ENCODE data around the gene CHST2.

The CHST2 gene

DNA sequence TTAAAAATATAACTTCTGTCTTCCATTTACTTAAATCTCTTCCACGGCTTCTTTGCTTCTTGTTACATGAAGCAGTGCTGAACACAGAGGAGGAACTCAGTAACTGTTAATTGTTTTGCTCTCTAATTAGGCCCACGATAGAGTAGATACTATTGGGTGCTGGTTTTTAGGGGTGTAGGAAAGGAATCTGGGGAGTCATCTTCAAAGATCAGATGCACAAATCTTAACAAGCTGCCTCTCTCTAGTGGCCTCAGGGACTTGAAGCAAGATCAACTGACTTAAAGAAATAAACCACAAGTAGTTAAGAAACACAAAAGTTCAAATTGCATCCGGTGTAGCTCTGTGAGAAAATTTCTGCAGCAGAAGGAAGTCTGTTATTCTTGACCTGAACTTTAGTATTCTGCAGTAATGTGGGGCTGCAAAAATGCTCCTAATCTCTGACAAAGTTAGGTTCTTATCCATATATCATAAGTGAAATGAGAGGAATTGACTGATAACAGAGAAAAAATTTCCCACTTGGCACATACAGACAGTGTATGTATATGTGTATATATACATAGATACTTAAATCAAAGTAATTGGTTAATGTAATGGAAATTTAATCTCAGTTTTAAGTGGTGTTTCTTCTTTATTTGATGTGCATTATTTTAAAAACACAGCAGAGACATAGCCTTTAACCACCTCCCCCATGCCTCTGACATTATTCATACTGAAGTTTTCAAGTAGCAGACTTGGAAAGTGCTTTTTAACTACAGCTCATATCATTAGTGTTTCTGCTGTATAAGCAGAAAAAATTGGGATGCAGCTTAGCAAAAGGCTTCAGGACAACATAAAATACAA, 51.8 kb downstream of the CHST2 start:
- TF ChIP-seq, protein P1, sequence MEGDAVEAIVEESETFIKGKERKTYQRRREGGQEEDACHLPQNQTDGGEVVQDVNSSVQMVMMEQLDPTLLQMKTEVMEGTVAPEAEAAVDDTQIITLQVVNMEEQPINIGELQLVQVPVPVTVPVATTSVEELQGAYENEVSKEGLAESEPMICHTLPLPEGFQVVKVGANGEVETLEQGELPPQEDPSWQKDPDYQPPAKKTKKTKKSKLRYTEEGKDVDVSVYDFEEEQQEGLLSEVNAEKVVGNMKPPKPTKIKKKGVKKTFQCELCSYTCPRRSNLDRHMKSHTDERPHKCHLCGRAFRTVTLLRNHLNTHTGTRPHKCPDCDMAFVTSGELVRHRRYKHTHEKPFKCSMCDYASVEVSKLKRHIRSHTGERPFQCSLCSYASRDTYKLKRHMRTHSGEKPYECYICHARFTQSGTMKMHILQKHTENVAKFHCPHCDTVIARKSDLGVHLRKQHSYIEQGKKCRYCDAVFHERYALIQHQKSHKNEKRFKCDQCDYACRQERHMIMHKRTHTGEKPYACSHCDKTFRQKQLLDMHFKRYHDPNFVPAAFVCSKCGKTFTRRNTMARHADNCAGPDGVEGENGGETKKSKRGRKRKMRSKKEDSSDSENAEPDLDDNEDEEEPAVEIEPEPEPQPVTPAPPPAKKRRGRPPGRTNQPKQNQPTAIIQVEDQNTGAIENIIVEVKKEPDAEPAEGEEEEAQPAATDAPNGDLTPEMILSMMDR (IDR thresholded peaks at IDR 0.05; ENCODE audit: low read depth, low read length, missing control alignments), result no peak
- in situ Hi-C loops (cut with HindIII; ENCODE audit: low sequenced_read_pairs), result no loop called here
- no peak for DNase-seq (ENCODE audit: low read depth)
- H3K4me3 ChIP-seq (ENCODE audit: low read depth, low read length), result no peak overlapping the region

GRCh38 chr3:143172062-143172794, 52.7 kb downstream of the CHST2 start:
- in situ Hi-C loops (cut with HindIII; ENCODE audit: low sequenced_read_pairs), result no loop called here
- no peak overlapping the region for H3K4me3 ChIP-seq (ENCODE audit: low read depth, low read length)
- TF ChIP-seq, protein P1 (IDR thresholded peaks at IDR 0.05; ENCODE audit: low read depth, low read length, missing control alignments), result no peak
- DNase-seq (ENCODE audit: low read depth), result no peak

- DNase-seq (ENCODE audit: low read depth), result no peak
- TF ChIP-seq, protein P1 (IDR thresholded peaks at IDR 0.05; ENCODE audit: low read depth, low read length, missing control alignments), result no peak
- in situ Hi-C loops (cut with HindIII; ENCODE audit: low sequenced_read_pairs), result no loop called here
- no peak overlapping the region for H3K4me3 ChIP-seq (ENCODE audit: low read depth, low read length)
Measured at GRCh38 chr3:143172795-143173145, 53.2 kb downstream of the CHST2 start.

DNA sequence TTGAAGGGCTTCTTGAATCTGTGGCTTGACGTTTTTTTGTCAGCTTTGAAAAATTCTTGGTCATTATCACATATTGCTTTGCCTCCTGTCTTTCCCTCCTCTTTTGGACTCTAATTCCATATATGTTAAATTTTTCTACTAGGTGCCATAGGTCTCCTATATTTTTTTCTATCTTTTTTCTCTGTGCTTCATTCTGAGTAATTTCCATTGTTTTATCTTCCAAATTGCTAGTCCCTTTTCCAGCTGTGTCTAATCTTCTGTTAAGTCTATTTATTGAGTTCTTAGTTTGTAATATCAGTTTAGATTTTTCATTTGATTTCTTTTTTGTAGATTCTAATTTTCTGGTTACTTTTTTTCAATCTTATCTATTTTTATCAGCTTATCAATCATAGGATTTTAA, 53.7 kb downstream of the CHST2 start:
- no peak overlapping the region for H3K4me3 ChIP-seq (ENCODE audit: low read depth, low read length)
- no peak for DNase-seq (ENCODE audit: low read depth)
- TF ChIP-seq, protein P1 (IDR thresholded peaks at IDR 0.05; ENCODE audit: low read depth, low read length, missing control alignments), result no peak
- in situ Hi-C loops (cut with HindIII; ENCODE audit: low sequenced_read_pairs), result no loop called here

Measured in astrocyte of the cerebellum (primary cell).